ENCODE data around the gene CLDN11.

The CLDN11 gene

GRCh38 chr3:170432416-170432815, 13.7 kb downstream of the CLDN11 start:
- Histone ChIP-seq H3K36me3 (ENCODE audit: insufficient read depth, low read length) (no peaks in the 10 kb centered on the region), H3K27ac (no peak overlapping the region), H3K9ac (ENCODE audit: insufficient read length) (no peak overlapping the region), H3K9me3 (ENCODE audit: low read depth, low read length) (no peaks in the 10 kb centered on the region), H3K4me3 (no peak overlapping the region)
- DNase-seq (ENCODE audit: low read depth, low spot score): no peak
- TF ChIP-seq POLR2AphosphoS5 (IDR thresholded peaks at IDR 0.05; ENCODE audit: borderline replicate concordance, low read depth, low read length) (no peak), EZH2 (IDR thresholded peaks at IDR 0.05) (no peak), FOXP2 (optimal IDR thresholded peaks at IDR 0.05; ENCODE audit: control extremely low read depth, extremely low read length, insufficient read depth) (no peak)

- H3K9me3 ChIP-seq (ENCODE audit: low read depth, low read length): no peaks in the 10 kb centered on the region
- H3K9ac ChIP-seq (ENCODE audit: insufficient read length): no peak overlapping the region
- H3K27ac ChIP-seq: no peak overlapping the region
- no peak overlapping the region for H3K4me3 ChIP-seq
- H3K36me3 ChIP-seq (ENCODE audit: insufficient read depth, low read length): no peaks in the 10 kb centered on the region
- DNase-seq (ENCODE audit: low read depth, low spot score): no peak
- TF ChIP-seq POLR2AphosphoS5 (IDR thresholded peaks at IDR 0.05; ENCODE audit: borderline replicate concordance, low read depth, low read length) (no peak), EZH2 (IDR thresholded peaks at IDR 0.05) (no peak), FOXP2 (optimal IDR thresholded peaks at IDR 0.05; ENCODE audit: control extremely low read depth, extremely low read length, insufficient read depth) (no peak)
Observed at GRCh38 chr3:170436697-170437096, 18.0 kb downstream of the CLDN11 start.

- TF ChIP-seq EZH2 (IDR thresholded peaks at IDR 0.05): no peak
- TF ChIP-seq POLR2AphosphoS5 (IDR thresholded peaks at IDR 0.05; ENCODE audit: borderline replicate concordance, low read depth, low read length): no peak
- no peak for TF ChIP-seq FOXP2 (optimal IDR thresholded peaks at IDR 0.05; ENCODE audit: control extremely low read depth, extremely low read length, insufficient read depth)
- no peaks in the 10 kb centered on the region for H3K36me3 ChIP-seq (ENCODE audit: insufficient read depth, low read length)
- no peak overlapping the region for H3K4me3 ChIP-seq
- no peak for DNase-seq (ENCODE audit: low read depth, low spot score)
- no peaks in the 10 kb centered on the region for H3K9me3 ChIP-seq (ENCODE audit: low read depth, low read length)
- H3K9ac ChIP-seq (ENCODE audit: insufficient read length): no peak overlapping the region
- no peak overlapping the region for H3K27ac ChIP-seq
Observed at GRCh38 chr3:170437176-170437575, 18.5 kb downstream of the CLDN11 start.

- no peaks in the 10 kb centered on the region for H3K9me3 ChIP-seq (ENCODE audit: low read depth, low read length)
- no peak for DNase-seq (ENCODE audit: low read depth, low spot score)
- H3K9ac ChIP-seq (ENCODE audit: insufficient read length): no peak overlapping the region
- H3K36me3 ChIP-seq (ENCODE audit: insufficient read depth, low read length): no peaks in the 10 kb centered on the region
- H3K4me3 ChIP-seq: no peak overlapping the region
- no peak for TF ChIP-seq EZH2 (IDR thresholded peaks at IDR 0.05)
- no peak for TF ChIP-seq FOXP2 (optimal IDR thresholded peaks at IDR 0.05; ENCODE audit: control extremely low read depth, extremely low read length, insufficient read depth)
- TF ChIP-seq POLR2AphosphoS5 (IDR thresholded peaks at IDR 0.05; ENCODE audit: borderline replicate concordance, low read depth, low read length): no peak
- no peak overlapping the region for H3K27ac ChIP-seq
Observed at GRCh38 chr3:170437696-170438407, 19.2 kb downstream of the CLDN11 start.

DNA sequence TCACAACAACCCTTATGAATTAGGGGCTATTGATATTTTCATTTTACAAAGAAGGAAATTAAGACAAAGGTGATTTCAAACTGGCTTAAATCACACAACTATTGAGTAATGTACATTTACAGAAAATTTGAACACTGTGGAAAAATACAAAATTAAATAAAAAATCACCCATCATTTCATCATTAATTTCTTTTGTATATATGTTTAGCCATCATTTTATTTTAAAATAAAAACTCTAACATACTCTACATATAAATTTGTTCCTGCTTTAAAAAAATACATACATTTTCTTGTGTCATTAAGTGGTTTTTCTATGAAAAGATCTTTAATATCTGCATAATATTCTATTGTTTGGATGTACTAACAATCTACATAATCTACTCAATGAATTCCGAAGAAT, 20.2 kb downstream of the CLDN11 start:
- no peak for TF ChIP-seq POLR2AphosphoS5 (IDR thresholded peaks at IDR 0.05; ENCODE audit: borderline replicate concordance, low read depth, low read length)
- no peak for TF ChIP-seq FOXP2 (optimal IDR thresholded peaks at IDR 0.05; ENCODE audit: control extremely low read depth, extremely low read length, insufficient read depth)
- no peak for TF ChIP-seq EZH2 (IDR thresholded peaks at IDR 0.05)
- H3K4me3 ChIP-seq: no peak overlapping the region
- no peak overlapping the region for H3K9ac ChIP-seq (ENCODE audit: insufficient read length)
- no peaks in the 10 kb centered on the region for H3K36me3 ChIP-seq (ENCODE audit: insufficient read depth, low read length)
- H3K27ac ChIP-seq: no peak overlapping the region
- H3K9me3 ChIP-seq (ENCODE audit: low read depth, low read length): no peaks in the 10 kb centered on the region
- no peak for DNase-seq (ENCODE audit: low read depth, low spot score)

DNA sequence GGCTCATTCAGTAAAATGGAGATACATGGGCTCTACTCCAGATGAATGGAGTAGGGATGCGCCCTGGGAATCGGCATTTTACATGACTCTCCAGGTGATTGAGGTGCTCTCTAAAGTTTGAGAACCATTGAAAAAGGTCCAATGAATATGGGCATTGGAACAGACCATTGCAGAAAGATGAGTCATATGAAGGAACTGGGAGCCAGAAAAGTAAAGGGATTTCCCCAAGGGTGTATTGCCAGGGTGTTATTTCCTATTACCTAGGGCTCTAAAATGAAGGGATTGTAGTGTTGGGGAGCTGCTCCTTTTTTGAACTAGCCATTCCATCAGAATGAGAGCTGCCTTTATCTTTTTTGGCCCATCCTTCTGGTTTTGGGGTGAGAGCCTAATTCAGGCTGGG, 21.7 kb downstream of the CLDN11 start:
- no peak for DNase-seq (ENCODE audit: low read depth, low spot score)
- TF ChIP-seq FOXP2 (optimal IDR thresholded peaks at IDR 0.05; ENCODE audit: control extremely low read depth, extremely low read length, insufficient read depth) (no peak), EZH2 (IDR thresholded peaks at IDR 0.05) (no peak), POLR2AphosphoS5 (IDR thresholded peaks at IDR 0.05; ENCODE audit: borderline replicate concordance, low read depth, low read length) (no peak)
- no peaks in the 10 kb centered on the region for H3K9me3 ChIP-seq (ENCODE audit: low read depth, low read length)
- no peaks in the 10 kb centered on the region for H3K36me3 ChIP-seq (ENCODE audit: insufficient read depth, low read length)
- no peak overlapping the region for H3K4me3 ChIP-seq
- no peak overlapping the region for H3K27ac ChIP-seq
- H3K9ac ChIP-seq (ENCODE audit: insufficient read length): no peak overlapping the region

DNA sequence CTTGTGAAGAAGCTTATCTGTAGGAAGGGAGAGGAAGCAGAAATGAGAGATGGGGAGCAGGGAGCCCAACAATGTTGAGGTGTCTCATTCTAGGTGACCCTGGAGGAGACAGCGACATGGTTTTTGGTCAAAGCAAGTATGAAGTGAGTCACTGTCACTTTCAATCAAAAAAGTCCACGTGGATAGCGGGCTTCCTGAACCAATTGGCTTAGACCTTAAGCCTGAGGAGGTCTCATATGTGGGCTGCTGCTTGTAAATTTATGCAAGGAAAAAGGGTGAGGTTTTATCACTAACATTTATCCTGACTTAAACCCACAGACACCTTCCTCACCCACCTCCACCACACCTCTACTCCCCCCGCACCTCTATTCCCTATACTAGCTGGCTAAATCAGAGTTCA, 22.7 kb downstream of the CLDN11 start:
- no peak for DNase-seq (ENCODE audit: low read depth, low spot score)
- Histone ChIP-seq H3K27ac (no peak overlapping the region), H3K9me3 (ENCODE audit: low read depth, low read length) (no peaks in the 10 kb centered on the region), H3K4me3 (no peak overlapping the region), H3K36me3 (ENCODE audit: insufficient read depth, low read length) (no peaks in the 10 kb centered on the region), H3K9ac (ENCODE audit: insufficient read length) (no peak overlapping the region)
- TF ChIP-seq EZH2 (IDR thresholded peaks at IDR 0.05) (no peak), POLR2AphosphoS5 (IDR thresholded peaks at IDR 0.05; ENCODE audit: borderline replicate concordance, low read depth, low read length) (no peak), FOXP2 (optimal IDR thresholded peaks at IDR 0.05; ENCODE audit: control extremely low read depth, extremely low read length, insufficient read depth) (no peak)

- H3K27ac ChIP-seq: no peak overlapping the region
- TF ChIP-seq EZH2 (IDR thresholded peaks at IDR 0.05) (no peak), POLR2AphosphoS5 (IDR thresholded peaks at IDR 0.05; ENCODE audit: borderline replicate concordance, low read depth, low read length) (no peak), FOXP2 (optimal IDR thresholded peaks at IDR 0.05; ENCODE audit: control extremely low read depth, extremely low read length, insufficient read depth) (no peak)
- H3K9me3 ChIP-seq (ENCODE audit: low read depth, low read length): no peaks in the 10 kb centered on the region
- no peaks in the 10 kb centered on the region for H3K36me3 ChIP-seq (ENCODE audit: insufficient read depth, low read length)
- no peak for DNase-seq (ENCODE audit: low read depth, low spot score)
- no peak overlapping the region for H3K4me3 ChIP-seq
- no peak overlapping the region for H3K9ac ChIP-seq (ENCODE audit: insufficient read length)
Observed at GRCh38 chr3:170442947-170443346, 24.3 kb downstream of the CLDN11 start.

DNA sequence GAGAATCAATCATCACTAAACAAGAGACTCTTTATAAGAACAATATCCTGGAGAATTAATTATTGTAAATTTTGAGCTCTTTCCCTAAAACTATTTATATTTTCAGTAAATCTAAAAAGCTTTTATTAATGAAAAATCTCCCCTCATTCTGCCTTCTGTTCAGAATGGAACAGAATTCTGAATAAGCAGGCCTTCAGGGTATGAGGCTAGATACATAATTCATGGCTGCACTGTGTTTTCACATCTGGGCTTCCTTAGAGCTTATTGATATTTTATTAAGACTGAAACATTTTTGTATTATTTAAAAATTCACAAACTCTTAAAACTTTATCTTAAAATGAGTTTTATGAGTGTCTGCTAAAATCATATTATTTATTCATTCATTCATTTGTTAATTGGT, 24.8 kb downstream of the CLDN11 start:
- Histone ChIP-seq H3K9me3 (ENCODE audit: low read depth, low read length) (no peaks in the 10 kb centered on the region), H3K36me3 (ENCODE audit: insufficient read depth, low read length) (no peaks in the 10 kb centered on the region), H3K27ac (no peak overlapping the region), H3K9ac (ENCODE audit: insufficient read length) (no peak overlapping the region), H3K4me3 (no peak overlapping the region)
- no peak for DNase-seq (ENCODE audit: low read depth, low spot score)
- TF ChIP-seq FOXP2 (optimal IDR thresholded peaks at IDR 0.05; ENCODE audit: control extremely low read depth, extremely low read length, insufficient read depth): no peak
- no peak for TF ChIP-seq EZH2 (IDR thresholded peaks at IDR 0.05)
- TF ChIP-seq POLR2AphosphoS5 (IDR thresholded peaks at IDR 0.05; ENCODE audit: borderline replicate concordance, low read depth, low read length): no peak

Measured in SK-N-MC (cell line).